GM10847 (cell line): ENCODE data around the gene PGAP1.

Experiments used
- POLR2A ChIP-seq: IDR thresholded peaks from 2 replicates; pipeline ENCODE4 v1.6.1; 2011; ENCODE audit not compliant: insufficient read length; ENCODE audit errors: extremely low read depth

Gene PGAP1

DNA sequence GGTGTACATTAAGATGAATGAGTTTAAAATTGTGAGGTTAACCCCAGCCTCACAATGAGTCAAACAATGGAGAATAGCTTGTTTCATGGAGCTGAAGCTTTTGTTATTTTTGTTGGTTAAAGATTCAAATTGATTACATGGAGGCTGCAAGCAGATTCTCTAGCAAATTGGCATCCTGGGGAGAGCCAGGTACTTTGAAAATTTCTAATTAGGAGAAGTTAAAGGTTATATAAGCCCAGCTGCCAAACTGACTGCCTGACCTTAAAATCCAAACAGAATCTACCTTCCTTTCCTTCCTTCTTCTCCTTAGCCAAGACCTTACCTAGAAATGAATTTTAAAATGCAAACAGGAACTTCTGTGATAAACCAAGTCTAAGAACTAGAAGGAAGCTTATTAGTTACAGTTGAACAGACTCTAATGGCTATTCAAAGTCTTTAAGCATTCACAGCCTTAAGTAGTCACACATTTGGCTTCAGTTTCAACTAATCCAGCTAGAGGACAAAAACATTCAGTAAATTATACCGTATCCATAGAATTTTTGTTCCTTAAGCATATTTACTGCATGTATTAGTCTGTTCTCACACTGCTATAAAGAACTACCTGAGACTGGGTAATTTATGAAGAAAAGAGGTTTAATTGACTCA, 31.5 kb upstream of the PGAP1 start:
- no peak for TF ChIP-seq POLR2A

- no peak for TF ChIP-seq POLR2A
Measured at GRCh38 chr2:196957442-196957841, 30.9 kb upstream of the PGAP1 start.

GRCh38 chr2:196956069-196956468, 29.6 kb upstream of the PGAP1 start:
- no peak for TF ChIP-seq POLR2A

GRCh38 chr2:196955036-196955435, 28.5 kb upstream of the PGAP1 start:
- no peak for TF ChIP-seq POLR2A

DNA sequence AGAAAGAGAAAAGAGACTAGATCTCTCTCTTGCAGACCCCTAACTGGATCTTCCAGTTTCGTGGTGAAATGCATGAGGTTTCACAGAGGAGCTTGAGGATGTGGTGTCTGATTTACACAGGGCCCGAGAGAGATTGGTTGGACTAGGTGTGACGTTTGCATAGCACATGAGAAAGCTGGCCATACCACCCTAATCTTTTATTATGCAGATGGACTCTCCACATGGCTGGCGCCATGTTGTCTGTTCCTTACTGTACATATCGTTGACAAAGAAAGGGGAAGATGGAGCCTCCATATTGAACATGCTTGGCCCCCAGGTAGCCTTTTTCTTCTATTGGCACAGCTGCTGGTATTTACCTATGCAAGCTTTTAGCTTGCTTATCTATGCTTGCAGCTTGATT, 27.5 kb upstream of the PGAP1 start:
- TF ChIP-seq POLR2A: no peak

DNA sequence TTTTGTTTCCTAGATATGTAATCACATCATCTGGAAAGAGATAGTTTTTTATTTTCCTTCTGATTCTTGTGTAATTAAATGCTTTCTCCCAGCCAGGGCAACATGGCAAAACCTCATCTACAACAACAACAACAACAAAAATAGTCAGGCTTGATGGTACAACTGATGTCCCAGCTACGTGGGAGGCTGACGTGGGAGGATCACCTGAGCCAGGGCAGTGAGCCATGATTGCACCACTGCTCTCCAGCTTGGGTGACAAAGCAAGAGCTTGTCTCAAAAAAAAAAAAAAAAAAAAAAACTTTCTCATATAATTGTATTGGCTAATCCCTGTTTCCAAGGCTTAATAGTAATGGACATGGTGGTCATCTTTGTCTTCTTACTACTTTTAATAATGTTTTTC, 26.4 kb upstream of the PGAP1 start:
- TF ChIP-seq POLR2A: no peak

DNA sequence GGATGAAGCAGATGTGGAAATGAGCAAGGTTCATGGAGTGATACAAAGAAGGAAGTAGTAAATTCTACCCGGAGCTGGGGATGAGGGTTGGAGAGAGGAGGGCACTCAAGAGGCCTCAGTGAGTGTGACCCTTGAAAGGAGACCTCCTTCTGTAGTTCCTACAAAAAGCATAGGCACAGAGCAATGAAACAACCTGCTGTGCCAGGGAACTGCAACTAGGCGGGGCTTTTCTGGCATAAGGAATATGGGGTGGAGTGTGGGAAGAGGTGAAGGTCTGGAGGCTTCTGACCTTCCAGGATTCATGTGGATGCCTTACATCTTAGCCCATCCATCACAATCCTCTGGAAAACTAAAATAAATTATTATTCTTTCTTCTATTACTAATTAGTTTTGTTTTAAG, 25.5 kb upstream of the PGAP1 start:
- no peak for TF ChIP-seq POLR2A

DNA sequence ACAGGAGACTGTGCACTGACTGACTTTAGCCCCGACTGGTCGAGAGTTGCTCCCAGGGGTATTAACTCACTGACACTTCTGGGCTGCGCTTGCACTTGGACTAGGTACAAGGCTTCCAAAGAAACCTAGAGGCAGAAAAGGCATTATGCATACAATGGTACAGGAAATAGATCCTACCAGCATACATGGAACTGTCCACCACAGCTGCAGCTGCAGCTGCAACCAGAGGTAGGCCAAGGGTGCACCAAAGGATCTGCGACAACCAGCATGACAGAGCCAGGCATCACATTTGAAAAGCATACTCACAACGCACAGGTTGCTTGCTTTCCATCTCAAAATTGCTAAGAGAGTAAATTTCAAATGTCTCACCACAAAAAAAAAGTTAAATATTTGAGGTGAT, 22.6 kb upstream of the PGAP1 start:
- TF ChIP-seq POLR2A: no peak

DNA sequence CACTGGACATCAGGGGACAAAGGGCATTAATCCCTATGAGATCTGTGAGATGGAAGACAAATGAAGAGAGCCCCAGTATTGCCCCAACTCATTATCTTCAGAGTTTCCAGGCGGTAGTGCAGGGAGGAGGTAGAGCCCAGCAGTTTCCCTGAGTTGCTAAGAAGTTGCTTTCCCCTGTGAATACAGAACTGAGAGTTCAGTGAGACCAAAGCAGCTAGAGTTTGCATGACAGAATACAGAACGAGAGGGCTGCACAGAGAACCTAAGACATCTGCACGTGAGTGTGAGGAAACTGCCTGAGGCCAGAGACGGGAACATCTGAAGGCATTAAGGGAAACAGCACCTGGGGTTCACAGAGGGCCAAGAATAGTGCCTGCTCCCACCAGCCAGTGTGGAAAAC, 18.1 kb upstream of the PGAP1 start:
- no peak for TF ChIP-seq POLR2A

GRCh38 chr2:196941398-196942078, 15.0 kb upstream of the PGAP1 start:
- TF ChIP-seq POLR2A: no peak

- TF ChIP-seq POLR2A: no peak
Measured at GRCh38 chr2:196939371-196939770, 12.9 kb upstream of the PGAP1 start.

DNA sequence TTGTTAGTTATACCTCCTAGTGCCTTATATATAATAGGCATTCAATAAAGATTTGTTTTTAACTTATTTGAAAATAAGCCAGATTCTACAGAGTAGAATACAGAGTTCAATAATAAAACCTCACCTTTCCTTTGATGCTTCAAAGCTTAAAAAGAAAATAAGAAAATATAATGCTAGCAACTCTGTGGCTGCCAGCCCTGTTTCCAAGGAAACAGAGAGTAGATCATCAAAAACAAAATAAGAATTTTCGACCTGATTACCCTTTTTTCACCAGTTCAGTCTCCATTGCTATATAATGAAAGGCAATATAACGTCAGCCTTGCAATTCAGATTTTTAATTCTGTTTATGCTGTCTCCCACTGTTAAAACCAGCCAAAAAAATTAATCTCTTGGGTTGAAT, 8.9 kb upstream of the PGAP1 start:
- TF ChIP-seq POLR2A: no peak

GRCh38 chr2:196934672-196935071, 8.2 kb upstream of the PGAP1 start:
- TF ChIP-seq POLR2A: no peak

DNA sequence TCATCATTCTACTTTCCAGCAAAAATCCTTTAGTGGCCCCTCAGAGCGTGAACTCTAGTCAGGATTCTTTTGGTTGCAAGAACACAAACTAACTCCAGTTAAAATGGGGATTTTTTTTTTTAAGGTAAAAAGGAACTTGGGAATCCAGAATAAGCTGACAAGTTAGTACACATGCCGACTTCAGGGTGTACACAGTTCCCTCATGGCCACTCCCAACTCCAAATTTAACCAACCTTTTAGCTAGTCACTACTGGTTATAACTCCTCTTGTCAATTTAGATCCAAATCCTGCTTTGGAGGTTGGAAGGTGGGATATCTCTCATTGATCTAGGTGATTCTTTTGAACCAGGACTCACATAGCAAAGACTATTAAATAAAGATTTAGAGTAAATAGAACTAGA, 5.0 kb upstream of the PGAP1 start:
- no peak for TF ChIP-seq POLR2A

GRCh38 chr2:196927376-196928225, 1.1 kb upstream of the PGAP1 start:
- TF ChIP-seq POLR2A: no peak
